Effector memory CD4-positive, alpha-beta T cell (primary cell): ENCODE data around the gene KRAS.

Experiments
- DNase-seq, 3 donors: peaks; one replicate each; pipeline ENCODE4 v3.0.0-alpha.2; 2020
- H3K27ac ChIP-seq: 2 replicates; pipeline ENCODE4 v1.7.0; 2013; ENCODE audit warnings: mild to moderate bottlenecking, low read length, moderate library complexity; ENCODE audit not compliant: insufficient read depth, poor library complexity, severe bottlenecking
- H3K27me3 ChIP-seq: replicated peaks from 2 replicates; pipeline ENCODE4 v1.7.0; 2013; ENCODE audit warnings: mild to moderate bottlenecking, low read length; ENCODE audit not compliant: insufficient read depth, control insufficient read depth, poor library complexity, severe bottlenecking
- H3K36me3 ChIP-seq: 2 replicates; pipeline ENCODE4 v1.7.0; 2013; ENCODE audit warnings: mild to moderate bottlenecking, low read length, moderate library complexity; ENCODE audit not compliant: control insufficient read depth, insufficient read depth
- H3K4me1 ChIP-seq: 2 replicates; pipeline ENCODE4 v1.7.0; 2013; ENCODE audit warnings: low read length, mild to moderate bottlenecking; ENCODE audit not compliant: control insufficient read depth, insufficient read depth, poor library complexity, severe bottlenecking
- H3K4me3 ChIP-seq: 2 replicates; pipeline ENCODE4 v1.7.0; 2013; ENCODE audit warnings: low read length, low read depth, mild to moderate bottlenecking; ENCODE audit not compliant: insufficient read depth, poor library complexity, severe bottlenecking
- H3K9me3 ChIP-seq: 2 replicates; pipeline ENCODE4 v1.7.0; 2013; ENCODE audit warnings: mild to moderate bottlenecking, low read length, moderate library complexity; ENCODE audit not compliant: control insufficient read depth

KRAS gene

DNA sequence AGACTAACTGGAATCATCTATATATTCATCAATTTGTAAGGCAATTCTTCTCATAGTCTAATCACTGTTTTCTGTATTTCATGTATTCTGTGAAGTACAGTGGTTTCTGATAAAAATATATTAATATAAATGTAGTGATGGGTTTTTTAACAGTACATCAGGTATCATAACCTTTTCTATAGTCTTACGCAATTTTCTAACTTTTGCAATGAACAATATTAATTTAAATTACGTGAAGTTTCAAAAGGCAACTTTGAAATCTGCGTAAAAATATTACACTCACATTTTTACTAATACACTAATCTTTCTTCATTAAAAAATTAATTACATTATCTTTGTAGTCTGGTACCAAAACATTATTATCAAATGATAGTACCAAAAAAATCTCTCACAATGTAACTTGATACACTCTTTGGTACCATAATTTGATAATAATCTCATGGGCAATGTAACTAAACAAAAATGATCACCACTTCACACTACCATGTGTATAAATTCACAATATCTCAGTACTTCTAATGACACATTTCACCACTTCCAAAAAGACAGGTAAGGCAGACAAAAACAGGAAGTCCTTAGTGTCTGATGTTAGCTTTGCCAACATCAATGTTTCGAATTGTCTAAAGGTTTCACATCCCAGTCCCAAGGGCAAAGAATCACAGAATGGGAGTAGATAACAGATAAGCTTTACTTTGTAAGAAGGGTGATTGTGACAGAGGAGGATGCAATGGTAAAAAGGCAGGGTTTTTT is 64.5 kb downstream of the KRAS start:
- H3K27me3 ChIP-seq = no peaks in the 10 kb centered on the region
- no peaks in the 10 kb centered on the region for H3K36me3 ChIP-seq
- no peaks in the 10 kb centered on the region for H3K4me1 ChIP-seq
- DNase-seq = no peak
- H3K4me3 ChIP-seq = peak overlapping the region; percentile 42
- H3K27ac ChIP-seq = peak overlapping the region; percentile 44
- no peaks in the 10 kb centered on the region for H3K9me3 ChIP-seq

- H3K4me3 ChIP-seq = no peak overlapping the region
- no peaks in the 10 kb centered on the region for H3K4me1 ChIP-seq
- no peaks in the 10 kb centered on the region for H3K36me3 ChIP-seq
- no peak for DNase-seq
- H3K27ac ChIP-seq = no peak overlapping the region
- H3K9me3 ChIP-seq = no peaks in the 10 kb centered on the region
- H3K27me3 ChIP-seq = no peaks in the 10 kb centered on the region
Measured at GRCh38 chr12:25184132-25184531, 66.6 kb downstream of the KRAS start.

GRCh38 chr12:25182765-25183164 is 68.0 kb downstream of the KRAS start:
- Histone ChIP-seq H3K27ac (no peak overlapping the region), H3K36me3 (no peaks in the 10 kb centered on the region), H3K4me3 (no peak overlapping the region), H3K9me3 (no peaks in the 10 kb centered on the region), H3K4me1 (no peaks in the 10 kb centered on the region), H3K27me3 (no peaks in the 10 kb centered on the region)
- no peak for DNase-seq

GRCh38 chr12:25162866-25163265 is 87.9 kb downstream of the KRAS start:
- Histone ChIP-seq H3K9me3 (no peaks in the 10 kb centered on the region), H3K27me3 (no peaks in the 10 kb centered on the region), H3K4me3 (no peak overlapping the region), H3K4me1 (no peaks in the 10 kb centered on the region), H3K27ac (no peak overlapping the region), H3K36me3 (no peaks in the 10 kb centered on the region)
- no peak for DNase-seq

GRCh38 chr12:25156061-25156460 is 94.7 kb downstream of the KRAS start:
- H3K4me1 ChIP-seq = no peaks in the 10 kb centered on the region
- no peak overlapping the region for H3K4me3 ChIP-seq
- H3K27me3 ChIP-seq = no peaks in the 10 kb centered on the region
- H3K27ac ChIP-seq = no peak overlapping the region
- no peaks in the 10 kb centered on the region for H3K9me3 ChIP-seq
- no peak for DNase-seq
- no peaks in the 10 kb centered on the region for H3K36me3 ChIP-seq

DNA sequence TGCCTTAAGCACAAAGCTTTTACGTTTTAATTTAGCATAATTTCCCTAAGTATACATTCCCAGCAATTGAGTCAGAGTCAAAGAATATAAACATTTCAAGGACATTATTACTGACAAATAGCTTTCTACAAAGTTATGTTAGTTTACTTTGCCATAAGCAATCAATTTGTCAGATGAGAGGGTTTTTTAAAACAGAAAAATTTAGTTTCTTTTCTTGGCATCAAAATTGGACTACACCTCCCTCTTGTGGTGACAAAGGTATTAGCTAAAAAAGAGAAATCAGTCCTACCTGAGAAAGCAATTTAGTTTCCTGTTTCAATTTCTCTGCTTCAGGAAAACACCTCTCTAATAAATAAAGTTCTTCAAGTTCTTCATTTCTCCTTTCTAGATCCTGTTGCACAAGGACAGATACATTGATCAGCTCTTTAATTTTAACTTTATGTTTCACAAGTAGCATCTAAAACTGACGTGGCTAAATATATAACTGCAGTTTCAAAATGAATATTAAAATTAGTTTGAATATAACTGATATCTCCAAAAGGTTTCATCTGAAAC is 95.6 kb downstream of the KRAS start:
- Histone ChIP-seq H3K36me3 (no peaks in the 10 kb centered on the region), H3K4me3 (peak overlapping the region; percentile 24), H3K27me3 (no peaks in the 10 kb centered on the region), H3K4me1 (no peaks in the 10 kb centered on the region), H3K27ac (no peak overlapping the region), H3K9me3 (no peaks in the 10 kb centered on the region)
- no peak for DNase-seq
